HG03342 (cell line): Measurements from ENCODE around the gene GLIS1.

Source experiments
- ATAC-seq: cut with Tn5 transposase; IDR thresholded peaks from one replicate; pipeline ENCODE4 v1.9.1; 2021; ENCODE audit warnings: mild to moderate bottlenecking, moderate library complexity; ENCODE audit not compliant: unreplicated experiment

The GLIS1 gene

DNA sequence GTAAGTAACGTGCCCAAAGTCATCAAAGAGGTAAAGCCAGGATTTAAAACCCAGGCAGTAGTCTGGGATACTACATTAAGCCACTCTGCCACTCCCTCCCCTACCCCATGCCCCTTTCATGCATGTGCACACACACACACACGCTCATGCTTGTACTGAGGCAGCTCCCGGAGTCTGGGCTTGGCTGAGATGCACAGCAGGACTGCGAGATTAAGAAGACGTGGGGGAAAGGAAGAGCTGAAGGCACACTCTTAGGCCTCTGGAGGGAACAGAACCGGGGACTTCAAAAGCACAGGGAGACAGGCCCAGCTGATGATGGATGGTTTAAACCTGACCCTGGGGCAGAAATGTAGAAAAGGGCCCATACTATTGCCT lies 98.3 kb downstream of the GLIS1 start:
- ATAC-seq: no peak

DNA sequence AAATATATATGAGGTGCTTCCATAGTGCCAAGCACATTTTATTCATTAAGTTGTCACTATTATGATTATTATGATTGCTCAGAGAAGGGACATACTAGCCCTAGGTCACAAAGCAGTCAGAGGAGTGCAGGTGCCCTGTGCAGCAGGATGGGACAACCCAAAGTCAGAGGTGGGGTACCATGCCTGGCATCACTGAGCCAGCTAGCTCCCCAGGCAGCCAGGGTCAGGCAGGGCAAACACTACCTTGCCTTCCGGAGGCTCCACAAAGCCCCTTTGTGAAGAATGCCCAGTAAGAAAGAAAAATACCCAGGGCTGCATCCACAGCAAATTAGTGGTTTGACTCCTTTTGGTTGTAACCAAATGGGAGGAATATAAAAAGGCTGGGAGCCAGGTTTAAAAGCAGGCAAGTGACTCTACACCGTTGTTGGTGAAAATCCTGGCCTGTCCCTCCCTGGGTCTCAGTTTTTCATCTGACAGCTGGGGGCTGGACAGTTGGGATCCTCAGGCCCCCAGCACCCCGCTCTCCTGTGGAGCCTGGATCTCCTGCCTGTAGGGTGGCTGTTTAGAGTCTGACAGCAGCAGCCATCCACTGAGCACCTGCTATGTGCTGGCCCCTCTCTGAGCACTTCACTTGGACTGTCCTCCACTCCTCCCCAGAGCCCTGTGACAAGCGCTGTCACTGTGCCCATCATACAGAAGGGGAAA lies 98.8 kb downstream of the GLIS1 start:
- ATAC-seq: no peak

DNA sequence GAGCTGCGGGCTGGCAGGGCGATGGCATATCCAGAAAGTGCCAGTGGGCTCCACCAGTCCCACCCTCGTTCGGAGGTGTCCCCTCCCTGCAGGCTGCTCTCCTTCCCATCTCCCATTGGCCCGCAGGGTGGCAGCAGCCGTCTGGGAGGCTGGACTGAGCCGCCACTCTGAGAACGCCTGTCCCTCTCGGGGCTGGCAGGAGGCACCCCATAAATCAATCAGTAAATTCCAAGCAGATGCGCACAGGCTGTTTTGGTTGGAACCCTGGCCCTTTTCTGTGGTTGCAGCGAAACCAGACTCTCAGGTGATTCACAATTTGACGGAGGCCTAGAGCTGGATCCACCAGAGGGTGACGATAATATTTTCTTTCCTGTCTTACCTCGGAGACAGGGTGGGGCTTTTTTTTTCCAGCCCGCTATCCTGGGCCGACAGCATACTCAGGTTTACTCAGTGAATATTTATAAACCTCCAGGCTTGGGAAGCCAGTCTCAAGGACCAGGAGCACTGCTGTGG lies 99.7 kb downstream of the GLIS1 start:
- ATAC-seq: no peak

DNA sequence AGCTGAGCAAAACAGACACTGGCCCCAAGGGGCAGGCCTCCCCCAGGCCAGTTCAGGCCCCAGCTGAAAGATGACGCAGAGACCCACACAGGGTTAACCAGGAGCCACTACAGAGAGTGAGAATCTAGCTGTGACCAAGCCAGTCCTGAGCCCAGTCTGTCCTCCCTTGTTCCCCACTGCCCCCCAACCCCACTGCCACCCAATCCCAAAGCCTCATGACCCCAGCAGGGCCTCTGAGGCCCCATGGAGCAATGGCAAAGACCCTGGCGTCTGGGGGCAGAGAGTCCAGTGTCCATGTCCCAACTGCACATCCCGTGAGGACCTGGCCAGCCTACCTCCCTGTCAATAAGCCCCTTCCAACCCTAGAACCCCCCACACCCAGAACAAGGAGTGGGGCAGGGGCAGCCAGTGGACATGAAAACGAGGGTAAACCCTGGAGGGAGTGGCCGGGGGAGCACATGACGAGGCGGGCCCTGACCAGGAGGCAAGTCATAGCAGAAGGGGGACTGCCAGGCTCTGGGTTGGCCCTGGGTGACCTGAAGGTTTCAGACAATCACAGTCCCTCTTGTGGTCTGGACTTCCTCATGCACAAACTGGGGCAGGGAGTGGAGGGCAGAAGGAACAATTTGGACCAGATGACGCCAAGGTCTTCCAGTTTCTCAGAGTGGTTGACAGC lies 100.5 kb downstream of the GLIS1 start:
- ATAC-seq: no peak

DNA sequence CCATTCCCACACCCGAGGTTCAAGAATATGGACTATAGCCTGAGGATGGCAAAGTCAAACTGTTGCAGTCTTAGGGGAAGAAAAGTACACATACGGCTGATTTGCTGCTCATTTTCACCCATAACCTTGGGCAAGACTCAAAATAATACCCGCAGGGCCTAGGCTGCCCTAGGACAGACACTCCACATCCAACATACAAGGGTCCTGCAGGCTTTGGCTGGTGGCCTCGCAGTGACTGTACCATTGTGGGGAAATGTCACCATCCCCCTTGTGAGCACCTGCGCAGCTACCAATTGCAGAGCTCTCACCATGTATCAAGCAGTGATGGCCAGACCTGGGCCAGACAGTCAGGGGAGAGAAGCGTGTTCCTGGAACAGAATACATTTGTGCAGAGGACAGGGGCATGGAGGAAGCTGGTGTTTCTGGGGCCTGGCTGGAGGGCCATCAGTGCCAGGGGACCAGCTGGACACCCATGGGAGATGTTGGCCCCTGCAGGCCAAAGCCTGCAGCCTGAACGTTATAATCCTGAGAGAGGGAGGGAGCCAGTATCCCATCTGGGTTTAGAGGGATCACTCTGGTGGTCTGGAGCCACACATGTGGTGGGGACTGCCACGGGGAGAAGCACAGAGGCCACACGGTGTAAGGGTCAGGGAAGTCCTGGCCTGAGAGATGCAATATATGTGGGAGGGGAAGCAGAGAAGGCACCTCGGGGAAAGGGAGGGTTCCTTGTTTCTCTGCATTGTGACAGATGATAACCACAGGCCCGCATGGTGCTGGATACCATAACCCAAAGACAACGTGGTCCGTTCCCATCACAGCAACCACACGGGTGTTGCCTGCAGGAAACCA lies 101.2 kb downstream of the GLIS1 start:
- no peak for ATAC-seq

DNA sequence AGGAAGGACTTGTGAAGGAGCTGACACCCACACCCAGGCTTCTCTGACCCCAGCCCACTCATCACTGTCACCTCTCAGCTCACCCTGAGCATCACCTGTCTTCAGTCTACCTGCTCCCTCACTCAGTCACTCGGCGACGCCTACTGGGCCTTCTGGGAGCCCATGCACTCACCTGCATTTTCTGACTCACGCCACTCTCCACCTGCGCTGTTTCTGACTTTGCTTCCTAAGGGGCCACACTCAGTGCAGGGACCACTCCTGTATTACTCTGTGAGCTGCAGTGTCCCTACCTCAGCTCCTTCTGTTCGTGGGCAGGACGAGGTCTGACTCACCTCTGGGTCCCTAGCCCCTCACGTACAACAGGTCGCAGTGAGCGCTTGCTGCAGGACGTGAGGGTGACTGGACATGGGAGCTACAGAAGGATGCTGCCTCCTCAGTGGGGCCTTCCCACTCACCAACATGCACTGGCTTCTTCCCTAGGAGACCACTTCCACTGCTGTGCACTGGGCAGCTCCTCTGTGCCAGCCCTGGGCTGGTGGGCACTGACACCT lies 102.3 kb downstream of the GLIS1 start:
- ATAC-seq: no peak

DNA sequence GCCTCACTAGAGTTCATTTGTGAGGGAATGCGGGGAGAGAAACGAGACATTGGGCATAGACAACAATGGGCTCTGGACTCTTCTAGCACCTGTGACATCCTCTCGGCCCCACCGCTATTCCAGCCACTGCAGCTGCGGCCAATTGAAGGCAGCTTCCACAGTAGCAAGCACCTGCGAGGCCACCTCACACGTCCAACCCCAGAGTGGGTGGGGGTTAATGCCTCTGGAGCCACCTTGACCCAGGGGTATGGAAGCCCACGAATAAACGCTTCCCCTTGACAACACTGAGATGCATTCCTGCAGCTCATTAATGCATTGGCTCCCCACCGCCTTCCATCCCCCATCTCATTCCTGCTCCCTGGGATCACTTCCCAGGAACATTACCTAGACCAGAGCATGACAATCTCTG lies 104.4 kb downstream of the GLIS1 start:
- no peak for ATAC-seq

DNA sequence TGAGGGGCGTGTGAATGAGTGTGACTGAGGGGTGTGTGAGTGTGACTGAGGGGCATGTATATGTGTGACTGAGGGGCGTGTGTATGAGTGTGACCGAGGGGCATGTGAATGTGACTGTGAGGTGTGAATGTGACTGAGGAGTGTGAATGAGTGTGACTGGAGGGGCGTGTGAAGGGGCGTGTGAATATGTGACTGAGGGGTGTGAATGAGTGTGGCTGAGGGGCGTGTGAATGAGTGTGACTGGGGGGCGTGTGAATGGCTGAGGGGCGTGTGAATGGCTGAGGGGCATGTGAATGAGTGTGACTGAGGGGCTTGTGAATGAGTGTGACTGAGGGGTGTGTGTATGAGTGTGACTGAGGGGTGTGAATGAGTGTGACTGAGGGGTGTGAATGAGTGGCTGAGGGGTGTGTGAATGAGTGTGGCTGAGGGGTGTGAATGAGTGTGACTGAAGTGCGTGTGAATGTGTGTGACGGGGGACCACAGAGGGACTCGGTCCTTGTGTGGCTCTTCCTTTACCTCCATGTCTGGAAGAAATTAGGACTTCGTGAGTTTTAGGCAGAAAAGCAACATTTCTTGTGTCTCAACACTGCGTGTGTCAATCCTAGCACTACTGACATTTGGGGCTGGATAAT lies 105.8 kb downstream of the GLIS1 start:
- no peak for ATAC-seq

DNA sequence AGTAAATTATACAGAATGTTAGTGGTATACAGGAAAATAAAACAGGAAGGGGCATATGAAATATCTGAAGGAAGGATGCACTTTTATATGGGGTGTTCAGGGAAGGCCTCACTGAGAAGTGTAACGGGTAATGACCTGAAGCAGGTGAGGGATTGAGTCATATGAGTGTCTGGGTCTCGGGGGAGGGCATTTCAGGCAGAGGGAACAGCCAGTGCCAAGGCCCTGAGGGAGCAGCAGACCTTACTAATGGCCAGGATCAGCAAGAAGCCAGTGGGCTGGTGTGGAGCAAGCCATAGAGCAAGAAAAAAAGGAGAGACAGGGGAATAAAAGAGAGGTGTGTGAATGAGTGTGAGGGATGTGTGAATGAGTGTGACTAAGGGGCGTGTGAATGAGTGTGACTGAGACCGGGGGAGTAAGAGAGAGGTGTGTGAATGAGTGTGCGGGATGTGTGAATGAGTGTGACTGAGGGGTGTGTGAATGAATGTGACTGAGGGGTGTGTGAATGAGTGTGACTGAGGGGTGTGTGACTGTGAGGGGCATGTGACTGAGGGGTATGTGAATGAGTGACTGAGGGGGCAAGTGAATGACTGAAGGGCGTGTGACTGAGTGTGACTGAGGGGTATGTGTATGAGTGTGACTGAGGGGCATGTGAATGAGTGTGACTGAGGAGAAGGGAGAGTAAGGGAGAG lies 107.2 kb downstream of the GLIS1 start:
- no peak for ATAC-seq

DNA sequence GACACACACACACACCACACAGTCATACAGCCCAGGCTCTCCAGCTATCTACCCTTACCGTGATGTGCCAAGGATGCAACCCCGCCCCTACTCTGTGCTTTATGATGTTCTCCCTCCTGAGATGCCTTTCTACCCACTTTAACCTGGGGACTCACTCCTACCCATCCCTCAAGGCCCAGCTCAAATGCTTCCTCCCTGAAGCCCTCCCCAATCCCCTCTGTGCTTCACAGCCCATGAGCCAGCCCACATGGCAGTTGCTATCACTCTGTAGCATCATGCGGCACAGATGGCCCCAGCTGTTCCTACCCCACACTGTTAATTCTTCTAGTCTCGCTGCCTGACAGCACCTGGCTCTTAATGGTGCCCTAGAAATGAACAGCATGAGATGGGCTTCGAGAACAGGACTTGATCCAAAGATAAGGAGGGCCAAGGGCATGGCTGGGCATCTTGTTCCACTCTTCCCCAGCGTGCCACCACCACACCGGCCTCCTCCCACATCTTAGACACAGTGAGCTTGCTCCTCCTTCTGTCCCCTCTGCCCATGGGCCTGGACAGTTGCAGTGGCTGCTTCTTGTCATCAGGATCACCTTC lies 109.8 kb downstream of the GLIS1 start:
- no peak for ATAC-seq

DNA sequence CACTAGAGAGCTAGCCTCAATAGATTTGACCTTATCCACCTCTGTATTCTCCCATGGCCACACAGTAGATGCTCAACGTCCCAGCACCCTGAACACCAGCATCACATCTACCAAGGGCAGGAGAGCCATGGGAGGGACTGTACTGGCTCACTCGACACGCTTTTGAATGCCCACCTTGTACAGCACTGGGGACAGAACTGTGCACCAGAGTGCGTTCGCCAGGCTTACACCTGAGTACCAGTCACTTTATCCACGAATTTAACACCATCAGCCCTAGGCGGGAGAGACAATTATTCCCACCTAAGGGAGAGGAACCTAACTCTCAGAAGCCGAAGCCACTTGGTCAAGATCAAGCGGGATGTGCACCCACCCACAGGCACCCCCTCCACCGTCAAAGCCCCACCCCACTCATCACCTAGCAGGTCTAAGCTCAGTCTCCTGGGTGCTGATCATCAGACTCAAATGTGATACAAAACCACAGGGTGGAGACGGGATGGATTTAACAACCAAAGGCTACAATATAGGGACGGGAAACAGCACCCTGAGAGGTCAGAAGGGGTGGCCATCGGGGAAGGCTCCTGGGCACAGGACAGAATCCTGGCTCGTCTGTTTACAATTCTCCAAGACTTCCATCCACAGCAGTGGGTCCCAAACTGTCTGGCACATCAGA lies 110.5 kb downstream of the GLIS1 start:
- no peak for ATAC-seq

DNA sequence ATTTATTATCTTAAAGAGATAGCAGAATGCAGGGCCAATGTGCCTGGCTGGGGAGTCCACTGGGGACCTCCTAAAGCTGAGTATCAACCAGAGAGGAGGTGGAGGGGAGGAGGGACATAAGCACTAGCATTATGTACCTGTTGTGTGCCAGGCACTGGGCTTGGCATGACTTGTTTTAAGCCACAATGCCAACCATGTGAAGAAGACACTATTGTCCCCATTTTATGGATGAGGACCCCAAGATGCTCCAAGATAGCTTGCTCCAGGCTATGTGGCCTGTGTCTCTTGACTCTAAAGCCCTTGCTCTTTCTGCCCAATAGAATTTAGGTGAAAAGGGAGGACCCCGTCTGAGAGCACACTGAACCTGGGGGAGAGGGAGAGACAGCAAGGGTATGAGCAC lies 111.3 kb downstream of the GLIS1 start:
- no peak for ATAC-seq

DNA sequence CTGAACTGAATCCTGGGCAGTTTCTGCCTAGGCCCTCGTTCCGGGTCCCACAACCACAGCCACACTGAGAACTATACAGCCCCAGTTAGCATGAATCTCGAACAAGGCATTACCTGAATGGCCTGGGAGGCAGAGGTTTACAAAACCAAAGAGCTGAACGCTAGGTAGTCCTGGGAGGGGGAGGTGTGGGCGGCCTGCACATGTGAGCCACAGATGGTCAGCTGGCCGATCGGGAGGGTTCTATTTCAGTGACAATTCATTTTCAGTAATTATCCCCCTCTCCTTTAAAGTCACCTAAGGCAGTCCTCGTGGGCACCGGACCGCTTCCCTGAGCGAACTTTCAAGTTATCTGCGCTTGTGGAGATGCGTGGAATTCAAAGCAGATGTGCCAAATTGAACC lies 111.9 kb downstream of the GLIS1 start:
- no peak for ATAC-seq

DNA sequence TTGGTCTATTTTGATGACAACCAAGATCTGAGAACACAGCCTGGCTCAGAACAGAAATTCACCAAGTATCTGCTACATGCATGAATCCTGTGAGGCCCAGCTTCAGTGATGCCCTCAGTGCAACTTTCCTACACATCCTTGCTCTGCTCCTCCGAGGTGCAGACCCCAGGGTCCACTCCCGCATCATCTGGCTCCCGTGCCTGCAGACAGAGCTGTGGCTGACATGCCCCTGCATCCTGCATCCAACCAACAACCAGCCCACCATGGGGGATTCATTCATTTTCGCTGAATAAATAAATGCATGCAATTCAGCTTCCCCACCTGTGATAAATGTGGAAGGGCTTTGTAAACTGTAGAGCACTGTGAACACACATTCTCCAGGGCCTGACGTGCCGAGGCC lies 112.3 kb downstream of the GLIS1 start:
- ATAC-seq: no peak

DNA sequence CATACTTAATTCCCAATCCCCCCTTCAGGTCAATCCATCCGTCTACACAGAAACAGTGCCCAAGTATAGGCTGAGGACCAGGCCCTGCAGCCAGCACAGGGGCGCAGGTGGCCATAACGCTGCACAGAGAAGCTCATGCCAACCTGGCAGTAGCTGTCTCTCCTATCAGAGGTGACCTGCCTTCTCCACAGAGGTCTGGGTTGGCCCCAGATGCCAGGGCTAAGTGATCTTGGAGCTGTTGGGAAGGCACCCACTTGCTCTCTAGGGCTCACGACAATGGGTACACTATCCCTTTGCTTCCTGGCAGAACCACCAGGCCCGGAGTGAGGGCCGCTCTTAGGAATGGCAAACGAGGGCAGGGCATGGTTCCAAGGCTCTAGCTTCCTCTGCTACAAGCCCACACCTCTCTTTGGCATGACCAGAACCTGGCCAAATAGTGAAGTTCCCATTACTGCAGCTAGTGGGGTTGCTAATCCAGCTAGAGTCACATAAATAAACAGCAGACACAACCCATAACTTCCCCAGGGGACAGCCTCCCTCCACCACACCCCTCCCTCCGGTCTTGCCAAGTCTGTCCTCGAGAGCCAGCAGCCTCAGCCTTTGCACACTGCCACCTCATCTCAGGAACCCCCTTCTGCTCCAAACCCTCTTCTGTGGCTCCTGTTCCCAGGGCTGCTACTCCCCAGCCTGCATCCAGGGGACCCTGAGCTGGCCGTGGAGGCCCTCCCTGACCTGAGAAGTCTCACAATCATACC lies 113.0 kb downstream of the GLIS1 start:
- no peak for ATAC-seq

DNA sequence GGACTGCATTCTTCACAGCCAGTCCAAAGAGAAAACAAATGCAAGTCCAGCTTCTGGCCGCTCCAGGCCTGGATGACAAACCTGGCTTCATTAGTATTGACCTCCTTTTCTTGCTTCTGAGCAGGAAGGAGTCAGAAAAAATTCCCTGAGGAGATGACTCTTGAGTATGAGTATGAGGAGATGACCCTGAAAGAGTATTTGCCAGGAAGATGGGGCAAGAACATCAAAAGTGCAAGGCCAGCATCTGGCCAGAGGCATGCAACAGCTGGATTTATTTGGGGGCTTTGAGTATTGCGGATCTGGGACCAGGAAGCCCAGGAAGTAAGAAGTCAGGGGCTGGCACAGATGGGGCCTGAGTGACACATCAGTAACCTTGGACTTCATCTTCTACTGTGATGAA lies 113.9 kb downstream of the GLIS1 start:
- ATAC-seq: no peak

DNA sequence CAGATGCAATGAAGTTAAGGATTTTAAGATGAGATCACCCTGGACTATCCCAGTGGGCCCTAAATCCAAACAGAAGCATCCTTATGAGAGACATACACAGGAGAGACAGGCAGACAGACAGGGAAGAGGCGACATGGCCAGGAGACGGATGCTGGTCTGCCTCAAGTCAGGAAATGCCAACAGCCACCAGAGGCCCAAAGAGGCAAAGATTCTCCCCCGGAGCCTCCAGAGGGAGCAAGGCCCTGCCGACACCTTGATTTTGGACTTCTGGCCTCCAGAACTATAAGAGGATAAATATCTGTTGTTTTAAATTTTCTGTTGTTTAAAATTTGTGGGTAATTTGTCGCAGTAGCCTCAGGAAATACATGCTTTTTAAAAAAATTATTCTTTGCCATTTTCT lies 116.4 kb downstream of the GLIS1 start:
- no peak for ATAC-seq

DNA sequence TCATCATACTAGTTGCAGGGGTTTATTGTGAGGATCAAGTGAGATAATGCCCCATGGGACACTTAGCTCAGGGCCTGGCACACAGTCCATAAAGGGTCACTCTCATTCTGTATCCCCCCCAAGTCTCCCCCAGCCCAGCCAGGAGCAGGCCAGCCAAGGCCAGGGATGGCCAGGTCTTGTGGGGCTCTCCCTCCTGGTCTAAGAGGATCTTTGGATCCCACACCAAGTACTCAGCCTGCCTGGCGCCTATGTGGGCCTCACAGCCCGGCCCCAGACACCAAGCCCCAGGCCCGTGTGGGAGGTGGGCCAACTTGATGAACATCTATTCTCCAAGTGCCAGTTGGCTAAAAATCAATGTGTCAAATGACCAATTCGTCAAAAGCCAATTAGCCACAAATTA lies 117.8 kb downstream of the GLIS1 start:
- no peak for ATAC-seq
